ENCODE data around the gene GABBR2.

Gene GABBR2

GRCh38 chr9:98721643-98722042 is 12.9 kb upstream of the GABBR2 start:
- no peak for DNase-seq (ENCODE audit: insufficient read length, low spot score)
- TF ChIP-seq CTCF (IDR thresholded peaks at IDR 0.05; ENCODE audit: insufficient read depth, missing control alignments) = no peak
- FAIRE-seq = no peak

GRCh38 chr9:98720402-98720801 is 11.7 kb upstream of the GABBR2 start:
- no peak for DNase-seq (ENCODE audit: insufficient read length, low spot score)
- TF ChIP-seq CTCF (IDR thresholded peaks at IDR 0.05; ENCODE audit: insufficient read depth, missing control alignments) = no peak
- no peak for FAIRE-seq

DNA sequence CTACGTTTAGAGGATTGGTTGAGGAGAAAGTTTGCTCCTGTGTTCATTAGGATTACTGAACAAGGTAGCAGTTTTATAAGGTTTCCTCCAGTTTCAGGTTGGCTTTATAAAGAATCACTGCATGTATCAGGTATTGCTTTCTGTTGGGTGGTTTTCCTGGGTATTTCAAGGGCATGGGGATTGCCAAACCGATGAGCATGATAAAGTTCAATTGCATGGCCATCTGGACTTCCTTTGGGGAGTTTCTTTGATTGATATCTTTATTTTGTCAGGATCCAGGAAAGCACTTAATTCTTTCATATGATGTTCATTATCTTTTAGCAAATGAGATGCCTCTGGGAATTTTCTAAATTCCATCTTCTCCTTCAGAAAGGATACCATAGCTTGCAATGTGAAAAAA is 10.3 kb upstream of the GABBR2 start:
- DNase-seq (ENCODE audit: insufficient read length, low spot score) = no peak
- TF ChIP-seq CTCF (IDR thresholded peaks at IDR 0.05; ENCODE audit: insufficient read depth, missing control alignments) = no peak
- no peak for FAIRE-seq

GRCh38 chr9:98714833-98715232 is 6.1 kb upstream of the GABBR2 start:
- DNase-seq (ENCODE audit: insufficient read length, low spot score) (no peak), FAIRE-seq (no peak)
- no peak for TF ChIP-seq CTCF (IDR thresholded peaks at IDR 0.05; ENCODE audit: insufficient read depth, missing control alignments)

GRCh38 chr9:98712987-98713386 is 4.3 kb upstream of the GABBR2 start:
- FAIRE-seq = no peak
- no peak for DNase-seq (ENCODE audit: insufficient read length, low spot score)
- no peak for TF ChIP-seq CTCF (IDR thresholded peaks at IDR 0.05; ENCODE audit: insufficient read depth, missing control alignments)

GRCh38 chr9:98709968-98710965 is 1.5 kb upstream of the GABBR2 start:
- DNase-seq (ENCODE audit: insufficient read length, low spot score) = no peak
- TF ChIP-seq CTCF (IDR thresholded peaks at IDR 0.05; ENCODE audit: insufficient read depth, missing control alignments) = no peak
- no peak for FAIRE-seq

All from D721Med (cell line).